GM06990 (cell line): ENCODE results near the gene ADAMTS13.
"Not testable (repeated sequence)": the region's sequence is repeated elsewhere in the genome, so short reads cannot be mapped to it uniquely, and the experiment has no call there.

Source experiments
- DNase-seq: peaks from one replicate; pipeline ENCODE4 v3.0.0-alpha.2; 2011; ENCODE audit not compliant: insufficient read length; ENCODE audit errors: extremely low read depth
- H3K27me3 ChIP-seq: replicated peaks from 2 replicates; pipeline ENCODE4 v1.6.0; 2011; ENCODE audit warnings: low read length; ENCODE audit not compliant: control insufficient read depth, insufficient read depth
- H3K36me3 ChIP-seq: 2 replicates; pipeline ENCODE4 v1.5.1; 2011; ENCODE audit warnings: low read length; ENCODE audit not compliant: control insufficient read depth, insufficient read depth
- H3K4me3 ChIP-seq: replicated peaks from 2 replicates; pipeline ENCODE4 v1.5.1; 2011; ENCODE audit warnings: low read depth, mild to moderate bottlenecking, control low read depth, low read length
- CTCF ChIP-seq: IDR thresholded peaks from 2 replicates; pipeline ENCODE4 v1.5.1; 2011; ENCODE audit warnings: low read length, control low read depth, mild to moderate bottlenecking, inconsistent platforms; ENCODE audit not compliant: insufficient read depth, poor library complexity, severe bottlenecking

Gene ADAMTS13

GRCh38 chr9:133443982-133444381 is 21.8 kb downstream of the ADAMTS13 start:
- Histone ChIP-seq H3K4me3 (no peak overlapping the region), H3K27me3 (no peaks in the 10 kb centered on the region; the same call in none of the 2 replicates), H3K36me3 (no peaks in the 10 kb centered on the region)
- no peak for DNase-seq
- no peak for TF ChIP-seq CTCF

- H3K36me3 ChIP-seq: no peaks in the 10 kb centered on the region
- H3K27me3 ChIP-seq: no peaks in the 10 kb centered on the region; the same call in none of the 2 replicates
- no peak for DNase-seq
- no peak overlapping the region for H3K4me3 ChIP-seq
- no peak for TF ChIP-seq CTCF
Measured at GRCh38 chr9:133445293-133445969, 23.3 kb downstream of the ADAMTS13 start.

GRCh38 chr9:133448487-133448972 is 26.4 kb downstream of the ADAMTS13 start:
- no peaks in the 10 kb centered on the region for H3K36me3 ChIP-seq
- no peak for DNase-seq
- H3K4me3 ChIP-seq: no peak overlapping the region
- no peaks in the 10 kb centered on the region; the same call in none of the 2 replicates for H3K27me3 ChIP-seq
- TF ChIP-seq CTCF: no peak

GRCh38 chr9:133449760-133450159 is 27.6 kb downstream of the ADAMTS13 start:
- TF ChIP-seq CTCF: no peak
- no peak for DNase-seq
- Histone ChIP-seq H3K27me3 (no peaks in the 10 kb centered on the region; the same call in 1 of the 2 replicates), H3K4me3 (no peak overlapping the region), H3K36me3 (no peaks in the 10 kb centered on the region)

GRCh38 chr9:133451865-133452264 is 29.7 kb downstream of the ADAMTS13 start:
- not testable (repeated sequence) for H3K36me3 ChIP-seq, DNase-seq, H3K4me3 ChIP-seq, H3K27me3 ChIP-seq

- H3K36me3 ChIP-seq: no peaks in the 10 kb centered on the region
- DNase-seq: no peak
- no peak for TF ChIP-seq CTCF
- no peaks in the 10 kb centered on the region for H3K27me3 ChIP-seq
- H3K4me3 ChIP-seq: no peak overlapping the region
Measured at GRCh38 chr9:133452562-133452961, 30.4 kb downstream of the ADAMTS13 start.
